Spleen (tissue), 11 donors: ENCODE data around the gene LPIN3. TPM values are rescaled to one million over a fixed set of nuclear protein-coding genes. Genes with fewer than 3 reads are reported as not detected.

Experiments used
- DNase-seq: peaks from one replicate; pipeline ENCODE4 v3.0.0-alpha.2; 2020
- H3K27ac ChIP-seq, 8 donors: fragments of 200-600 bp; sonication (generic) in 7 of 8; 1 replicate in 4 of 8; 2 replicates in 4 of 8; pipeline versions ENCODE4 v1.5.0 to v1.8.0; 2016 to 2021; ENCODE audit warnings: inconsistent platforms in 4 of 8, mild to moderate bottlenecking in 4 of 8, moderate library complexity in 1 of 8
- H3K27me3 ChIP-seq, 7 donors: fragments of 200-600 bp; sonication (generic) in 6 of 7; replicated peaks in 1 of 7; 1 replicate in 4 of 7; 2 replicates in 3 of 7; pipeline versions ENCODE4 v1.5.0 to v1.8.0; 2016 to 2021; ENCODE audit warnings: inconsistent platforms in 3 of 7, mild to moderate bottlenecking in 1 of 7
- H3K36me3 ChIP-seq, 6 donors: fragments of 200-600 bp; sonication (generic) in 5 of 6; 1 replicate in 4 of 6; 2 replicates in 2 of 6; pipeline versions ENCODE4 v1.5.0 to v1.8.0; 2016 to 2021; ENCODE audit warnings: inconsistent platforms in 2 of 6
- H3K4me1 ChIP-seq, 6 donors: fragments of 200-600 bp; sonication (generic) in 5 of 6; 1 replicate in 3 of 6; 2 replicates in 3 of 6; pipeline versions ENCODE4 v1.5.0 to v1.8.0; 2016 to 2021; ENCODE audit warnings: inconsistent platforms in 3 of 6
- H3K4me3 ChIP-seq, 8 donors: fragments of 200-600 bp; sonication (generic) in 7 of 8; 1 replicate in 4 of 8; 2 replicates in 4 of 8; pipeline versions ENCODE4 v1.5.0 to v1.8.0; 2016 to 2021; ENCODE audit warnings: inconsistent platforms in 4 of 8, mild to moderate bottlenecking in 4 of 8, moderate library complexity in 2 of 8
- H3K9me3 ChIP-seq, 8 donors: fragments of 200-600 bp; sonication (generic) in 7 of 8; 1 replicate in 4 of 8; 2 replicates in 4 of 8; pipeline versions ENCODE4 v1.5.0 to v1.8.0; 2016 to 2021; ENCODE audit warnings: inconsistent platforms in 4 of 8
- CTCF ChIP-seq, 11 experiments: fragments of 200-600 bp in 7 of 11; fragments of 450-650 bp in 4 of 11; sonication (generic) in 4 of 11; IDR thresholded peaks in 8 of 11; conservative IDR thresholded peaks in 3 of 11; 1 replicate in 7 of 11; 2 replicates in 4 of 11; pipeline versions ENCODE4 v1.4.0 to v1.8.0; 2016 to 2021; ENCODE audit warnings: antibody characterized with exemption in 11 of 11, inconsistent platforms in 4 of 11, mild to moderate bottlenecking in 1 of 11
- POLR2A ChIP-seq, 3 donors: fragments of 450-650 bp; IDR thresholded peaks; one replicate each; pipeline ENCODE4 v1.5.1; 2017; ENCODE audit warnings: antibody characterized with exemption in 3 of 3, mild to moderate bottlenecking in 1 of 3
- POLR2AphosphoS5 ChIP-seq, 3 donors: sonication (generic); formaldehyde crosslinking; IDR thresholded peaks; one replicate each; pipeline ENCODE4 v1.5.1; 2017; ENCODE audit warnings: antibody characterized with exemption in 3 of 3
- WGBS, 5 donors: extraction: QIAGEN DNeasy Blood & Tissue Kit in 3 of 5; methylation state at CpG; one replicate each; pipeline versions ENCODE4 v1.1.5 to v1.1.7; 2013 to 2018; 5-methylcytosine and 5-hydroxymethylcytosine counted together
- intact Hi-C: fragments of 100-400 bp; cut with DNase I; formaldehyde crosslinking; loops from one replicate; pipeline ENCODE4 v1.15.0; 2023; ENCODE audit warnings: low total_unique reads
- polyA plus RNA-seq, 3 donors: library from polyadenylated mRNA; stranded (reverse); fragments of 200-250 nt; gene quantifications; one replicate each; pipeline ENCODE4 v1.2.1, GENCODE V29; 2013
- total RNA-seq, 7 donors: library from RNA; depleted of rRNA in 3 of 7; stranded (reverse); fragments of >200 nt in 3 of 7; fragmentation: NEBNext Ultra II Directional in 4 of 7; extraction: Animal tissue kit (Norgen Biotek cat#: 25700) in 4 of 7; gene quantifications; one replicate each; pipeline versions ENCODE4 v1.1.0 to v1.2.1, GENCODE V29; 2016 to 2021
- donor health status: healthy with polysubstance abuse.
- donor health status: DM: no; HTN: no; CAD: no; lungs with moderate emphysema.
- donor health status: DM: no; HTN: no; CAD: no.
- donor health status: Bipolar disorder and iron deficiency.
- donor health status: healthy.
- donor health status: DM: no; HTN: no; CAD: no.
- donor health status: DM: yes; HTN: yes; CAD: no.

LPIN3 gene
- total and polyA plus RNA-seq, 10 donors, result 2.5 to 9.6 (median 4.4) TPM

- Histone ChIP-seq H3K4me1 (peaks cover 12 to 19% (median 15%) of the 10 kb centered on the region in 6 donors), H3K9me3 (no peaks in the 10 kb centered on the region), H3K36me3 (no peaks in the 10 kb centered on the region), H3K27me3 (peaks cover 0 to 5% (median 0%) of the 10 kb centered on the region in 7 donors), H3K27ac (no peak overlapping the region), H3K4me3 (no peak overlapping the region)
- WGBS, 5 donors, result 90 to 100% (median 95%) methylated on average over 2 to 4 of the region's 4 CpGs
- DNase-seq, result peak; percentile 67
- intact Hi-C loops, result loop anchor here (10.0 kb wide), 1 partner anchor 370 kb away; no protein-coding TSS in a partner anchor
- TF ChIP-seq CTCF (IDR thresholded peaks at IDR 0.05 in 8 of 11, conservative IDR thresholded peaks at IDR 0.05 in 3 of 11), result no peak
Measured at GRCh38 chr20:41344477-41344876, 3.9 kb downstream of the LPIN3 start.

- intact Hi-C loops, result loop anchor here (10.0 kb wide), 1 partner anchor 370 kb away; no protein-coding TSS in a partner anchor
- TF ChIP-seq CTCF (IDR thresholded peaks at IDR 0.05 in 8 of 11, conservative IDR thresholded peaks at IDR 0.05 in 3 of 11), result no peak
- TF ChIP-seq POLR2AphosphoS5 (IDR thresholded peaks at IDR 0.05), result no peak
- no peak for TF ChIP-seq POLR2A (IDR thresholded peaks at IDR 0.05)
- 85 to 91% (median 86%) methylated on average over 9 to 11 of the region's 11 CpGs for WGBS, 5 donors
Measured at GRCh38 chr20:41344938-41345728, 4.5 kb downstream of the LPIN3 start.

GRCh38 chr20:41345729-41346067 lies 5.1 kb downstream of the LPIN3 start:
- H3K36me3 ChIP-seq, result no peaks in the 10 kb centered on the region
- H3K4me3 ChIP-seq, result no peak overlapping the region
- peak; percentile 72 for DNase-seq
- no peaks in the 10 kb centered on the region for H3K9me3 ChIP-seq
- H3K4me1 ChIP-seq, result peaks cover 0 to 6% (median 3%) of the 10 kb centered on the region in 6 donors
- no peak for TF ChIP-seq CTCF (IDR thresholded peaks at IDR 0.05 in 8 of 11, conservative IDR thresholded peaks at IDR 0.05 in 3 of 11)
- TF ChIP-seq POLR2A (IDR thresholded peaks at IDR 0.05), result no peak
- TF ChIP-seq POLR2AphosphoS5 (IDR thresholded peaks at IDR 0.05), result no peak
- H3K27me3 ChIP-seq, result no peaks in the 10 kb centered on the region
- WGBS, 5 donors, result 90 to 95% (median 93%) methylated on average over 17 of the region's 17 CpGs
- H3K27ac ChIP-seq, result no peak overlapping the region
- intact Hi-C loops, result loop anchor here (10.0 kb wide), 1 partner anchor 371 kb away; no protein-coding TSS in a partner anchor

More at GRCh38 chr20:41344938-41345728, 4.5 kb downstream of the LPIN3 start:
- H3K36me3 ChIP-seq, result no peaks in the 10 kb centered on the region
- peak; percentile 31 for DNase-seq
- H3K27ac ChIP-seq, result no peak overlapping the region
- H3K4me1 ChIP-seq, result peaks cover 5 to 12% (median 8%) of the 10 kb centered on the region in 6 donors
- no peaks in the 10 kb centered on the region for H3K27me3 ChIP-seq
- no peaks in the 10 kb centered on the region for H3K9me3 ChIP-seq
- H3K4me3 ChIP-seq, result no peak overlapping the region
